ENCODE results near the gene ADI1.

Gene ADI1

GRCh38 chr2:3465844-3466481, 53.4 kb downstream of the ADI1 start:
- no peak for TF ChIP-seq SPI1 (IDR thresholded peaks at IDR 0.05; ENCODE audit: borderline replicate concordance, low read depth)
- no peak for TF ChIP-seq CTCF (IDR thresholded peaks at IDR 0.05; ENCODE audit: insufficient read depth, low read length)
- no peak for TF ChIP-seq REST (IDR thresholded peaks at IDR 0.05; ENCODE audit: insufficient replicate concordance, low read depth)
- no peak for TF ChIP-seq POLR2AphosphoS5 (IDR thresholded peaks at IDR 0.05; ENCODE audit: low read depth)
- Histone ChIP-seq H3K27ac (replicated peaks) (no peak overlapping the region), H3K27me3 (ENCODE audit: insufficient read depth, poor library complexity, severe bottlenecking) (no peaks in the 10 kb centered on the region), H3K4me3 (replicated peaks; ENCODE audit: insufficient read depth, low read length) (no peak overlapping the region)
- peak in 1 of 2 experiments; percentile 25 for DNase-seq (ENCODE audit: low read depth in 1 of 2, low spot score in 1 of 2)

- Histone ChIP-seq H3K27me3 (ENCODE audit: insufficient read depth, poor library complexity, severe bottlenecking) (no peaks in the 10 kb centered on the region), H3K4me3 (replicated peaks; ENCODE audit: insufficient read depth, low read length) (no peak overlapping the region), H3K27ac (replicated peaks) (no peak overlapping the region)
- TF ChIP-seq REST (IDR thresholded peaks at IDR 0.05; ENCODE audit: insufficient replicate concordance, low read depth) (no peak), SPI1 (IDR thresholded peaks at IDR 0.05; ENCODE audit: borderline replicate concordance, low read depth) (no peak), POLR2AphosphoS5 (IDR thresholded peaks at IDR 0.05; ENCODE audit: low read depth) (no peak), GABPA (IDR thresholded peaks at IDR 0.05; ENCODE audit: low read depth) (no peak), CTCF (IDR thresholded peaks at IDR 0.05; ENCODE audit: insufficient read depth, low read length) (no peak)
- no peak for DNase-seq (ENCODE audit: low read depth in 1 of 2, low spot score in 1 of 2)
Measured at GRCh38 chr2:3465328-3465727, 54.0 kb downstream of the ADI1 start.

GRCh38 chr2:3464401-3465005, 54.8 kb downstream of the ADI1 start:
- no peak overlapping the region for H3K4me3 ChIP-seq (replicated peaks; ENCODE audit: insufficient read depth, low read length)
- TF ChIP-seq SPI1 (IDR thresholded peaks at IDR 0.05; ENCODE audit: borderline replicate concordance, low read depth) (no peak), REST (IDR thresholded peaks at IDR 0.05; ENCODE audit: insufficient replicate concordance, low read depth) (no peak)
- no peak overlapping the region for H3K27ac ChIP-seq (replicated peaks)
- no peak for DNase-seq (ENCODE audit: low read depth in 1 of 2, low spot score in 1 of 2)
- no peaks in the 10 kb centered on the region for H3K27me3 ChIP-seq (ENCODE audit: insufficient read depth, poor library complexity, severe bottlenecking)

Data from HL-60 (cell line).